Lower leg skin (tissue), 4 donors: ENCODE data around the gene COPZ1. TPM values are rescaled to one million over a fixed set of nuclear protein-coding genes. Genes with fewer than 3 reads are reported as not detected.

ENCODE experiments used
- DNase-seq, 2 donors: peaks; one replicate each; pipeline ENCODE4 v3.0.0-alpha.2; 2019; ENCODE audit warnings: low spot score in 2 of 2
- H3K4me3 ChIP-seq: fragments of 200-600 bp; sonication (generic); 2 replicates; pipeline ENCODE4 v1.5.1; 2017; ENCODE audit warnings: mild to moderate bottlenecking, low read depth; ENCODE audit not compliant: poor library complexity, severe bottlenecking
- CTCF ChIP-seq, 3 donors: fragments of 450-650 bp; IDR thresholded peaks; one replicate each; pipeline ENCODE4 v1.5.1; 2016; ENCODE audit warnings: antibody characterized with exemption in 3 of 3, mild to moderate bottlenecking in 3 of 3, moderate library complexity in 2 of 3
- POLR2A ChIP-seq, 2 donors: fragments of 450-650 bp; IDR thresholded peaks; one replicate each; pipeline ENCODE4 v1.6.1; 2016 to 2017; ENCODE audit warnings: antibody characterized with exemption in 2 of 2, mild to moderate bottlenecking in 1 of 2, moderate library complexity in 1 of 2
- WGBS, 2 donors: methylation state at CpG; one replicate each; pipeline ENCODE4 v1.1.5; 2018; 5-methylcytosine and 5-hydroxymethylcytosine counted together
- intact Hi-C: fragments of 100-400 bp; cut with DNase I; formaldehyde crosslinking; loops from one replicate; pipeline ENCODE4 v1.15.0; 2023; ENCODE audit warnings: low total_unique reads
- total RNA-seq, 4 donors: library from RNA; depleted of rRNA; stranded (reverse); fragments of >200 nt; gene quantifications; one replicate each; pipeline ENCODE4 v1.1.0, GENCODE V29; 2016

The COPZ1 gene
- total RNA-seq, result 10 to 100 TPM; 55.6 to 86.5 (median 69.4) TPM

DNA sequence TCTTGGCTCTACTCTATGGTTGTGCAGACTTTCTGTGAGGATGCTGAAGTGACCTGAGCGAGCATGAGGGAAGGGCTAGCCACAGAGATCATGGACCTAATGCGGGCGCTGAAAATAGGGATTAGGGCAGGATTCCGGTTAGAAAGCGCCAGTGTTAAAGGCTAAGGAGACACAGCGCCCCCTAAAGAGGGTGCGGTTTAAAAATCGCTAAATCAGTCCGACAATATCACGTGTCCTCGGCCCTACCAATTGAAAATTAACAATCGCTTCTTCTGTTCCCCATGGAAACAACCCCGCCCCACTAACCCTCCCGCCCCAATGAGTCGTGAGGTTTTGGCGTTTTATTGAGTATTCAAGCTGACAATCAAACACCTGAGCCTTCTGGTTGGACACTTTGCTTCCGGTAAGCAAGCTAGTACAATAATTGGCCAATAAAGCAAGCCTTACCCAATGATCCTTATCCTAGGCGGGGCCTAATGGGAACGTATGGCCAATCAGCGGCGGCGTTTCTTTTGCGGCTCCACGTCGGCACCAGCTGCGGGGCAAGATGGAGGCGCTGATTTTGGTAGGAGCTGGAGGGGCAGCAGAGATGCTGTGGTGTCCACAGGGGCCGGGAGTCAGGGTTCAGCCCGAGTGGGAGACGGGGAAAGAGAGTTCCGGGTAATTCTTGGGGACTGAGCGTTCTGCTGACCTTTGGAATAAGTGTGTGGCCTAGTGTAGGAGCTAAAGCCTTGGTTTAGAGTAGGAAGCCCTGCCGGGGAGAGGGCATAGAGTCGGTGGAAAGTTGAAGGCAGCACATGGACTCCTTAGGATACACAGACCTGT is at the start of gene COPZ1:
Gene COPZ1 (plus strand): TSS at position 515 of the 825 bp plus-strand sequence. CDS start 33 bp downstream, at position 548.
- WGBS, 2 donors, result 1% methylated on average over 34 of the region's 34 CpGs
- TF ChIP-seq POLR2A (IDR thresholded peaks at IDR 0.05) (peak in 1 of 2 donors; percentile 40), CTCF (IDR thresholded peaks at IDR 0.05) (peak in 1 of 3 donors; percentile 51)
- DNase-seq, result peak; percentile 99
- H3K4me3 ChIP-seq, result peak within 1 kb of the TSS; percentile 59
- intact Hi-C loops, result no loop called here

- H3K4me3 ChIP-seq, result no peak overlapping the region
- TF ChIP-seq POLR2A (IDR thresholded peaks at IDR 0.05) (no peak), CTCF (IDR thresholded peaks at IDR 0.05) (no peak)
- intact Hi-C loops, result no loop called here
- no peak for DNase-seq
- 90 to 91% methylated on average over 3 of the region's 3 CpGs for WGBS, 2 donors
These were observed 48.6 kb upstream of the COPZ1 start for GRCh38 chr12:54276368-54276767.

- no peak for TF ChIP-seq POLR2A (IDR thresholded peaks at IDR 0.05)
- no peak for TF ChIP-seq CTCF (IDR thresholded peaks at IDR 0.05)
- H3K4me3 ChIP-seq, result no peak overlapping the region
- WGBS, 2 donors, result 25 to 28% methylated on average over 5 of the region's 5 CpGs
- intact Hi-C loops, result no loop called here
- DNase-seq, result no peak
These were observed 47.1 kb upstream of the COPZ1 start for GRCh38 chr12:54277823-54278276.

GRCh38 chr12:54279227-54279631 is 45.7 kb upstream of the COPZ1 start:
- 1% methylated on average over 17 to 19 of the region's 19 CpGs for WGBS, 2 donors
- intact Hi-C loops, result no loop called here
- peak overlapping the region; percentile 32 for H3K4me3 ChIP-seq
- no peak for DNase-seq
- TF ChIP-seq POLR2A (IDR thresholded peaks at IDR 0.05) (no peak), CTCF (IDR thresholded peaks at IDR 0.05) (no peak)

DNA sequence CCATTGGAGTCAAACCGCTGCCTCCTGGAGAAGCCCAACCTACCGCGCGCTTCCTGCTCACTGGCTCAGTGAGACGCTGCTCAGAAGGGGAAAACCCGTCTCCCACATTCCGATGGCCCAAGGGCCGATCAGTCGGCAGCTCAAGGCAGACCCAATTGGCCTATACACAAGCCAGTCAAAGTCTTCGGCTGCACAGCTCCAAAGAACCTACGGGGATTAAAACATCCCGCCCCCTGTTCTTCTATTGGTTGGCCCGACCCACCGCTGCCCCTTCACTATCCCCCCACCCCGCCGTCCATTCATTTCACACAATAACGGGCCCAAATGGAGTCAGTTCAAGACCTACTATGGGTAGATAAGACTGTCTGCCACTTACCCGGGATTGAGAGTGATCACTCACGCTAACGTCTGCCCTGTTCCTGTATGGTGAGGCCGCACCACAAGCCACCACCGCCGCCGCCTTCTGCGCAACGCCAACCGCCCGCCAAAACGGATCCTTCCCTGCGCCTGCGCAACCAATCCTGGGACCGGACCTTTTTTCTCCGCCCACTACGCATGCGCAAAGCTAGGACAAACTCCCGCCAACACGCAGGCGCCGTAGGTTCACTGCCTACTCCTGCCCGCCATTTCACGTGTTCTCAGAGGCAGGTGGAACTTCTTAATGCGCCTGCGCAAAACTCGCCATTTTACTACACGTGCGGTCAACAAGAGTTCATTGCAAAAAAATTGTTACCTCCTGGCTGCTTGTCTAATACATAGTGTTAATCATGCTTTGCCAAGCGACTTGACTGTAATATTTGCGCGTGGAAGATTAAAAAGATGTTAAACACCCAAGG is 45.1 kb upstream of the COPZ1 start, which contains the start of gene CBX5:
Gene CBX5 (minus strand): TSS at position 491 of the 836 bp plus-strand sequence. CDS start 22,472 bp downstream, outside the sequence.
- intact Hi-C loops, result no loop called here

More for the DNA sequence above, 45.1 kb upstream of the COPZ1 start, which contains the start of gene CBX5:
- peak; percentile 99 to 100 for DNase-seq
- 0% methylated on average over 47 to 49 of the region's 49 CpGs for WGBS, 2 donors
- TF ChIP-seq POLR2A (IDR thresholded peaks at IDR 0.05) (peak in 1 of 2 donors; percentile 64), CTCF (IDR thresholded peaks at IDR 0.05) (no peak)
- peak within 1 kb of the TSS; percentile 78 for H3K4me3 ChIP-seq
